AG09309 (cell line): ENCODE data around the gene TNFAIP8.

ENCODE experiments used
- DNase-seq: peaks from one replicate; pipeline ENCODE4 v3.0.0-alpha.2; 2010; ENCODE audit warnings: low read depth
- H3K4me3 ChIP-seq: 2 replicates; pipeline ENCODE4 v1.5.1; 2011; ENCODE audit warnings: mild to moderate bottlenecking, low read depth, low read length, moderate library complexity; ENCODE audit not compliant: control insufficient read depth
- TF ChIP-seq, protein P1 (sequence below): IDR thresholded peaks from 2 replicates; pipeline ENCODE4 v1.5.1; 2011; ENCODE audit warnings: mild to moderate bottlenecking, low read depth, low read length, inconsistent platforms; ENCODE audit not compliant: insufficient read depth, control insufficient read depth; ENCODE audit errors: missing control alignments

TNFAIP8 gene

DNA sequence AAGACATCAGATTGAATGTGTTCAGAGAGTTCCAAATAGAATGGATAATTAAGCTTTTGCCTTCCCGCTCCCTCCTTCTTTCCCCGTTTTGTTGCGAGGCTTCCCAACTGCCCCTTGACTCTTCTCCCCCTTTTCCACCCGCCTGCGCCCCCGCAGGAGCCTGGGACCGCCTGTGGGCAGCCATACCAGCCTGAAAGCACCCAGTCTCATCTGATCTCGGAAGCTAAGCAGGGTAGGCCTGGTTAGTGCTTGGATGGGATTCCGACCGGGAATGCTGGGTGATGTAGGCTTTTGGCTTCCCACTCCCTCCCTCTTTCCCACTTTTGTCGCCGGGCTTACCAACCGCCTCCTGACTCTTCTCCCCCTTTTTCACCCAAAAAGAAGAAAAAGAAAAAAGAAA lies 89.7 kb downstream of the TNFAIP8 start:
- TF ChIP-seq, protein P1, sequence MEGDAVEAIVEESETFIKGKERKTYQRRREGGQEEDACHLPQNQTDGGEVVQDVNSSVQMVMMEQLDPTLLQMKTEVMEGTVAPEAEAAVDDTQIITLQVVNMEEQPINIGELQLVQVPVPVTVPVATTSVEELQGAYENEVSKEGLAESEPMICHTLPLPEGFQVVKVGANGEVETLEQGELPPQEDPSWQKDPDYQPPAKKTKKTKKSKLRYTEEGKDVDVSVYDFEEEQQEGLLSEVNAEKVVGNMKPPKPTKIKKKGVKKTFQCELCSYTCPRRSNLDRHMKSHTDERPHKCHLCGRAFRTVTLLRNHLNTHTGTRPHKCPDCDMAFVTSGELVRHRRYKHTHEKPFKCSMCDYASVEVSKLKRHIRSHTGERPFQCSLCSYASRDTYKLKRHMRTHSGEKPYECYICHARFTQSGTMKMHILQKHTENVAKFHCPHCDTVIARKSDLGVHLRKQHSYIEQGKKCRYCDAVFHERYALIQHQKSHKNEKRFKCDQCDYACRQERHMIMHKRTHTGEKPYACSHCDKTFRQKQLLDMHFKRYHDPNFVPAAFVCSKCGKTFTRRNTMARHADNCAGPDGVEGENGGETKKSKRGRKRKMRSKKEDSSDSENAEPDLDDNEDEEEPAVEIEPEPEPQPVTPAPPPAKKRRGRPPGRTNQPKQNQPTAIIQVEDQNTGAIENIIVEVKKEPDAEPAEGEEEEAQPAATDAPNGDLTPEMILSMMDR = no peak
- no peak for DNase-seq
- H3K4me3 ChIP-seq = no peak overlapping the region
